GM21447 (cell line): Measurements from ENCODE around the gene PRKCE.

Source experiments
- ATAC-seq: cut with Tn5 transposase; IDR thresholded peaks from one replicate; pipeline ENCODE4 v1.9.1; 2021; ENCODE audit not compliant: unreplicated experiment

The PRKCE gene

GRCh38 chr2:46126571-46126970 is 475.1 kb downstream of the PRKCE start:
- no peak for ATAC-seq

DNA sequence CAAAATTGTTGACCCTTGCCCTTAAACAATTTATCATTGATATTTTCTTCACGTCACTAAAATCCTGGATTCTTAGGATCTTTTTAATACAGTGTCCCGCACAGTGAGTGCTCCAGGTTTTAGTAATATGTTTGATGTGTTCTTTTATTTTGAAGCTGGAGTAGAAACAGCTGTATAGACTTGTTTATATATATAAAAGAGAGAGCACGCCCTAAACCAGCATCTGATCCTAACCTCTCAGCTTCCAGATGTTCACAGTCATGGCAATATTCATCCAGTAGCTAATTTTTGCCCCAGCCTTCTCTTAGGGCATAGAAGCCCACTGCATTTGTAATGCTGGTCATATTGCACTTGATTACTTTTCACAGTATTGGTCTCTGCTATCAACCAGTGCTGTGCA is 475.7 kb downstream of the PRKCE start:
- no peak for ATAC-seq

GRCh38 chr2:46130511-46130910 is 479.0 kb downstream of the PRKCE start:
- no peak for ATAC-seq

DNA sequence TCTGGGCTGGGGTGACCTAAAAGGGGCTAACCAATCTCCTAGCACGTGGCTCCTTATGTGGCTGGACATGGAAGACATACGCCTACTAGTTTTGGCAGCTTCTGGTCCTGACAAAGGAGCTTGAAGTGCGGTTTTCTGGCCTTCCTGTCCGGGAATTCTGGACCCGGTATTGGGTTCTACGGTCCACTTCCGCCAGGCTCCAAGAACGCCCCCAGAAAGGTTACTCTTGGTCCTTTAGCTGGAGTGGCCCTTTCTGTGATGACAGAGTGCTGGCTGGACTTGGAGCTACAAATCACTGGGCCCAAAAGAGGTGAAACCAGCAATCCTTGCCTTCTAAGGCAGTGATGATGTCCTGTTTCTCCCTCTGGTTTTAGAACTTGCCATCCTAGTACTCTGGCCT is 481.5 kb downstream of the PRKCE start:
- ATAC-seq: no peak

DNA sequence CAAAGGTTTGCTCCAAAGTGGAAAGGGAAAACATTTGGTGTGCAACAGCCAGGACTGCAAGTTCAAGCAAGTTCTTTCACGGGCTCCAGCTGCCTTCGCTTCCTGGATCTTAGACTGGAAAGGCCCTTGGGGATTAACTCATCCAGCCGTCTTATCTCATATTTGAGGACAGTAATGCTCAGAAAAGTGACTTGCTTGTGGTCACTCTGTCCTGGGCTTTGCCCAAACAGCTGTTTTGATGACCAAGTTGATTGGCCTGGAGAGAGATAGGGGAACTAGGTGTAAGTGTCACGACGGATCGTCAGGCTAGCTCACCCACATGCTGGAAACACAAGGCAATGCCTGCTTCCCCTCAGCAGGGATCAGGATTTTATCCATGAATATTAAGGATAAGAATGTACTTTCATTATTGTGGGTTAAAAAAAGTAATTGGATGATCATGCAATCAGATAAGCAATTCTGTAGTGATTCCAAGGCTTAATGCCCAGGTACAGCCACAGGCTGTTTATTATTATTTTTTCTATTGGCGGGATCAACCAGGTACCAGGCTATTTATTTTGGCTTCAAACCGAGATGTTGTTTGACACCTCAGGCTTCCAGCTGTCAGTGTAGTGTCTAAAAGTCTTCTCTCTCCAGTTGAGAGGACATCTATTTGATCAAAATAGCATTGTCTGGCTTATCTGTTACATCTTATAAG is 483.2 kb downstream of the PRKCE start:
- ATAC-seq: no peak

DNA sequence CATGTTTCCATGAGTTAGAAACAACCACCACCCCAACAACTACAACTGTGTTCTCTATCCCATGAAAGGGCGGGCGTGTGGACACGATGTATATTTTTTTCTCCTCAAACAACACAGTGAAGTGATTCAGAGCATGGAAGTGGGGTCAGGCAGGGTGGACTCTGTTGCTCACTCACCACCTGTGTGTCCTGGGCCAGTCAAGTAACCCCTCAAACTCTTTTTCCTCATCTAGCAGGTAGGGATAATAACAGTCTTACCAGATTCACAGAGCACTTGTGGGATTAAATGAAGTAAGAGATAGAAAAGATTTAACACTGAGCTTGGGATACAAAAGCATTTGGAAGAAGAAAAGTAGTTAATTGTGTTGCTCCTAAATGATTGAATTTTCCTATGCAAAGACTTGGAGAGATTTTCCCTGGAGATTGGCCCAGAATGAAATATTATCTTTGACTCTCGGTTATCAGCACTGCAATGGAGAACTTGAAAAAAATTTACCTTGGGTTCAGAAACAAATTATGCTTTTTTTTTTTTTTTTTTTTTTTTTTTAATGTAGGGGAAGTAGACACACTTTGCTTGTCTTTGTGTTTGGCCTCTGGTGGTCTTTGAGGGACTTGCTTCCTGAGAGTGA is 483.9 kb downstream of the PRKCE start:
- no peak for ATAC-seq

GRCh38 chr2:46135958-46136357 is 484.5 kb downstream of the PRKCE start:
- no peak for ATAC-seq

DNA sequence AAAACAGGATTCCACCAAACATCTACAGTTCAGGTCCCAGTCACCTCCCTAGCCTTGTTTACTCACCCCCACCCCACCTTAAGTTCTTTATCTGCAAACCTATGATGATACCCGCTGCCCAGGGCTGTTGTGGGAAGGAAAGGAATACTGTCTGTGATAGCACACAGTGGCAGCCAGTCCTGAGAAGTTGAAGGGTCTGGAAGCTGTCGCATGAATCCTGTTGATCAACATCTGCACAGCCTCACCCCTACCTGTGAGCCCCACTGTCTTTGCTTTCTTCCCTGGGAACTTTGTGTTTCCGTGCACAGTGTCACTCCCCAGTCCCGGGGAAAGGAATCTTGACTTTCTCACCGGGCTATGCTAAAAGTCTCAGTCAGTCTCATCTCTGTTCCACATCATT is 485.0 kb downstream of the PRKCE start:
- no peak for ATAC-seq

DNA sequence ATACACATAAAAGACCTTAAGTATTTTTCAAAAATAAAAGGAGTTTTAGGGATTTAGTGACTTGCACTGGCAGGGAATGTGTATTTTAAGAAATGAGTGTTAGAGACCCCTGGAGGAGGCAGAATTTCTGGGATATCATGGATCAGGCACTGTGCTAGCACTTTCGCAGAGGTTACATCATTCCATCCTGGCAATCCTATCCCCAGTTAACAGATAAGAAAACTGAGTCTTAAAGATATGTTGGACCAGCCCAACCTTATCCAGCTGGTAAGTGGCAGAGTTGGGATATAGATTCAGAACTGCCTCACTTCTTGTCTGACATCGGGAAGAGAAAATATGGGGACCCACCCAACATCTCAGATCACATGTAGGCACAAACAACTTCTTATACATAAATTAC is 485.5 kb downstream of the PRKCE start:
- no peak for ATAC-seq

GRCh38 chr2:46142546-46143428 is 491.3 kb downstream of the PRKCE start:
- ATAC-seq: no peak

DNA sequence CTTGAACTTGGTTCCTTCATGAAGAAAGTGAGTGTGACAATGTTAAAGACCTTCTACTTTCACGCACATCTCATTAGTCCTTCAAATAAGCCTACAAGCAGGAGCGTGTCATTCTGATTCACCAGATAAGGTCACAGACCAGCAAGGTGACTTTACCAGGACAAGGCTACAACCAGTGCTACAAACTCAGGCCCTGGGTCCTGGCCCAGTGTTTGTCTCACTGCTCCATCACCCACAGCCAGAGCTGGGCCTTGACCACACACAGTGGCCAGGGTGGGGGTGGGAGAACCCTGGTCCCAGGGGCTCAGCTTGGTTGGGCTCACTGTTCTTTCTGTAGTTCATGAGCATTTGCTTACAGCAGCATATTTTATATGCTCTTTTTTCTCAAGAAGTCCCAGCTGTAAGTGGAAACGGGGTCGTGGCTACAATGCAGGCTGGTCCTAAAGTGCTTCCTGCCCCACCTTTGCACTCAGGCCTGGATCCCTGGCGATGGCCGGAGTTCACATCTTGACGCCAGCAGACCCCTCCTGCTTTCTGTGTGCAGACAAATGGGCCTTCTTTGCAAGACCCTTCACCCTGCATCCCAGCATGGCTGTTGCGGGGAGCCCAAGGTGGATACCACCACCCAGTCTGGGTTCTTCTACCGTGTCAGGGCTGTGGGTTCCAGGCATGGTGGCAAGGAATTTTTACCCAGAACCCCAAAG is 492.1 kb downstream of the PRKCE start:
- ATAC-seq: no peak

DNA sequence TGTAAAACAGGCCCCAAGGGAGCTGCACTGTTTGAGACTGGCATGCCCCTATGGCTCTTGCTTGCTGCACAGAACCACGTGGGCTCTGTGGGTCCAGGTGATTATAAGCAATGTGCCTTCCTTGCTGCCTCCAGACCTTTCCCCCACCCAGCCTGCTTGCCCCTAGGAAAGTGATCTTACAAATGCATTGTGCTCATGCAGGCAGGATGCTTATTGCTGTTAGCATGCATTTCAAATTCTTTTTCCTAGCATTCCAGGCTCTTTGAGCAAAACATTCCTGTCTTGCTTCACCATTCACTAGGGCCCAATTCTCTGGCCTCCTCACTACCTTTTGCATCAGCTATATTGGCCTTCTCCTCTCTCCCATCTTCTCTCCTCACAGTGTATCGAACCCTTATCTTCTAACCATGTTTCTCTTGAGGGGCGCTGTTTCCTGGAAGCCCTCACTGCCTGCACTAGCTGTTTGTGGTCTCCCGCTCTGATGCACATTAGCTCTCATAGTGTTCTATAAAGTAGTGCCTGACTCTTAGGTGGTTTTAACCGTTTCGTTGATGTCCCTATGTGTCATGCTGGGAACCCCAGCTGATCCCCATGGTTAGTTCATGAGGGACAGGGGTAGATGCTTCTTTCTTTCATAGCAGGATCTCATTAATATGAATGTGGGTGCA is 492.8 kb downstream of the PRKCE start:
- ATAC-seq: no peak

- ATAC-seq: no peak
Observed at GRCh38 chr2:46145017-46145416, 493.5 kb downstream of the PRKCE start.

DNA sequence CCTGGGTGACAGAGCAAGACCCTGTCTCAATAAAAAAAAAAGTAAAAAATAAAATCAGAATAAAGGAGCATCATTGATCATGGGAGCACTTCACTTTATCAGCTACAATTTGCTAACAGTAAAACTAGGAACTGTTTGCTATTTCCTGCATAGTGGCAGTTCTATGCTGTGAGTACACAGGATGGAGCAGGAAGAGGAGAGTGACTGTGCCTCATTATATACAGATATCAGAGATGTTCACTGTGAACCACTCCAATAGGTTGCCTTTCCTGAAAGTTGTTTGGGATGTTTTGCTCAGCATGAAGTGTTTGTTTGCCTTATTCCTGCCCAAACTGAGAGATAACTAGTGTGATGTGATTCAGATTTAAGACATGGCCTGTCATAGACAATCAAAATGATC is 494.4 kb downstream of the PRKCE start:
- no peak for ATAC-seq

GRCh38 chr2:46146866-46147502 is 495.5 kb downstream of the PRKCE start:
- no peak for ATAC-seq

DNA sequence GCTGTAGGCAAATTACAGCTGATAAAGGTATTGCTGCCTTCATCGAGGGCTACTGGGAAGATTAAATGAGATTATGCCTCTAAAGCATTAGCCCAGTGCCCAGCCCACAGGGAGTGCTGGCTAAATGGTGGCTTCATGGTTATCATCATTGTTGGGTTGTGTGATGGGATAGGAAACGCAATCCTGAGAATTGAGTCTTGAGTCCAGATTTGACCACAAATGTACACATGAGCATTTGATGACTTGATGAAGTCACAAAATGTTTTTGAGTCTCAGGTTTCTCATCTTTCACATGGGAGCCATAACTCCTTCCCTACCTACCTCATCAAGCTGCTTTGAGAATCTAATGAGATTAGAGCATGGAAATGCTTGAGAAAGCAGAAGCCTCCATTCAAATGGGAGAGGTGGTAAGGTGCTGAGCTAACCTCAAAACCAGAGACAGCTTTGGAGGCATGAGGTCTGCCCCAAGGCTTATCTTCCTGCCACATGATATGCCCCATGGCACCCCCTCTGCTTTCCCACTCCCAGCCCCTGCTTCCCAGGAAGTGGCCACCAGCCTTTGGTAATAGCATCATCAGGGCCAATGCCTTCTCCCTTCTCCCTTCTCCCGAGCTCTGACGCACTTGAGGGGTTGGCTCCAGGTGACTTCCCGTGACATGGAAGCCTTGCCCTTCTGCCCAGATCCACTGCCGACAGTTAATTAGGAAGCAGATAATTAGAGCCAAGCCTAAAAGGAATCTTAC is 496.3 kb downstream of the PRKCE start:
- no peak for ATAC-seq

- ATAC-seq: no peak
Observed at GRCh38 chr2:46148369-46148736, 496.9 kb downstream of the PRKCE start.

GRCh38 chr2:46150445-46150955 is 499.0 kb downstream of the PRKCE start:
- ATAC-seq: no peak

DNA sequence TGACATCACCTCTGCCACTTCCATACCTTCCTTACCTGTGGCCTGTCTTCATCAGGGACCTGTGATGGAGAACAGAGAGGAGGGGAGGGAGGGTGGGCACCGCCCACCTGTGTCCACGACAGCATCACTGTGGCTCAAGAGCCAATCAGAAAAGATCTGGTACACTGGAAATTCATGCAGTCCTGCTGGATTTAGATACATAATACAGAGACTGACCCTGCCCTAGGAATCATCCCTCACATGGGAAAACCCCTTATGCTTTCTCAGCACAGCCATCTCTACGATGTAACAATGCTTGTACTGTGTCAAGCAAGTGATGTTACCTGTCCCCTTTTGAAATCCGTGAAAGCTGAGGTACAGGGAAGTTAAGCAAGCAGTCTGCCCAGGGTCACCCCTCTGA is 500.1 kb downstream of the PRKCE start:
- no peak for ATAC-seq
